Panc1 (cell line): ENCODE measurements around the gene TRIM15. TPM values are rescaled to one million over a fixed set of nuclear protein-coding genes. Genes with fewer than 3 reads are reported as not detected.

Experiments
- ATAC-seq: fragments of 200-7000 bp; cut with Tn5 transposase; 2 replicates; pipeline ENCODE4 v1.9.1; 2020; ENCODE audit warnings: mild to moderate bottlenecking, moderate library complexity
- BruUV-seq: library from RNA; stranded (reverse); fragments of 400-500 nt; replicated peaks from 2 replicates; lab custom pipeline; 2021; lab: Mats Ljungman, UMichigan
- CTCF ChIA-PET: fragments of 300-600 bp; sonication (Branson Sonifier 250); formaldehyde crosslinking; loops from one replicate; lab custom pipeline; 2022; ENCODE audit warnings: antibody characterized with exemption; lab: Charles Lee
- POLR2A ChIA-PET: fragments of 300-600 bp; sonication (Branson Sonifier 250); formaldehyde crosslinking; loops from one replicate; lab custom pipeline; 2022; ENCODE audit warnings: antibody characterized with exemption; lab: Charles Lee
- DNase-seq: peaks from one replicate; pipeline ENCODE4 v3.0.0-alpha.2; 2010; ENCODE audit warnings: low read depth, low spot score
- H3K27ac ChIP-seq: 2 replicates; pipeline ENCODE4 v1.5.1; 2011; ENCODE audit warnings: mild to moderate bottlenecking, low read length, inconsistent platforms
- H3K27me3 ChIP-seq: fragments of 200-500 bp; sonication (Bioruptor generic); 2 replicates; pipeline ENCODE4 v1.6.0; 2014; ENCODE audit warnings: low read length, inconsistent platforms; ENCODE audit not compliant: control insufficient read depth, insufficient read depth
- H3K36me3 ChIP-seq: fragments of 200-500 bp; sonication (Bioruptor generic); 2 replicates; pipeline ENCODE4 v1.5.1; 2014; ENCODE audit warnings: inconsistent platforms, mild to moderate bottlenecking, low read length, moderate library complexity; ENCODE audit not compliant: control insufficient read depth, insufficient read depth
- H3K4me1 ChIP-seq: 2 replicates; pipeline ENCODE4 v1.5.1; 2011; ENCODE audit warnings: inconsistent platforms, mild to moderate bottlenecking, low read length, moderate library complexity; ENCODE audit not compliant: control insufficient read depth, insufficient read depth
- H3K4me3 ChIP-seq, 2 experiments: 2 replicates each; pipeline ENCODE4 v1.5.1; 2011 to 2012; ENCODE audit warnings: low read depth in 2 of 2, low read length in 2 of 2, mild to moderate bottlenecking in 2 of 2, inconsistent platforms in 1 of 2, moderate library complexity in 1 of 2
- H3K9me3 ChIP-seq: fragments of 200-500 bp; sonication (Bioruptor generic); 2 replicates; pipeline ENCODE4 v1.5.1; 2014; ENCODE audit warnings: low read depth, mild to moderate bottlenecking, inconsistent platforms, low read length, moderate library complexity; ENCODE audit not compliant: control insufficient read depth, insufficient read depth
- POLR2AphosphoS5 ChIP-seq: IDR thresholded peaks from 2 replicates; pipeline ENCODE4 v1.6.1; 2012; ENCODE audit warnings: mild to moderate bottlenecking, low read depth, low read length, moderate library complexity
- SIN3A ChIP-seq: IDR thresholded peaks from 2 replicates; pipeline ENCODE4 v1.6.1; 2012; ENCODE audit warnings: low read depth, mild to moderate bottlenecking, low read length, moderate library complexity, borderline replicate concordance; ENCODE audit not compliant: insufficient read depth
- TCF7L2 ChIP-seq: IDR thresholded peaks from 2 replicates; pipeline ENCODE4 v1.6.1; 2011; ENCODE audit warnings: mild to moderate bottlenecking, low read depth, low read length, inconsistent platforms
- in situ Hi-C: cut with HindIII; loops from 2 replicates; pipeline ENCODE4 v1.10.0; 2016; ENCODE audit warnings: low sequenced_read_pairs, low pct_unique_long_range_greater_than_20kb
- intact Hi-C: fragments of 100-400 bp; cut with micrococcal nuclease; formaldehyde crosslinking; loops from one replicate; pipeline ENCODE4 v1.10.0; 2022; ENCODE audit not compliant: unreplicated experiment
- total RNA-seq: library from RNA; stranded (reverse); gene quantifications from one replicate; pipeline ENCODE4 v1.2.1, GENCODE V29; 2021; ENCODE audit not compliant: unreplicated experiment
- TF ChIP-seq, protein P1 (sequence below): fragments of 450-650 bp; IDR thresholded peaks from 2 replicates; pipeline ENCODE4 v1.5.1; 2017; ENCODE audit warnings: mild to moderate bottlenecking
- TF ChIP-seq, protein P2 (sequence below), 2 experiments: IDR thresholded peaks; 2 replicates each; pipeline ENCODE4 v1.6.1; 2011 to 2012; ENCODE audit warnings: low read depth in 2 of 2, control low read depth in 1 of 2, low read length in 1 of 2, mild to moderate bottlenecking in 1 of 2, moderate library complexity in 1 of 2; ENCODE audit not compliant: insufficient read depth in 1 of 2

Gene TRIM15
- total RNA-seq, 1 experiment from 2014 or later: 0.13 TPM

- Histone ChIP-seq H3K36me3 (peaks cover 8% of the 10 kb centered on the region; the same call in 1 of the 2 replicates), H3K27ac (no peak overlapping the region), H3K4me1 (no peaks in the 10 kb centered on the region), H3K27me3 (no peaks in the 10 kb centered on the region), H3K9me3 (no peaks in the 10 kb centered on the region), H3K4me3 (no peak overlapping the region)
- ATAC-seq: peak; percentile 36; the same call in 1 of the 2 replicates
- ChIA-PET CTCF (no interaction called here), POLR2A (no interaction called here)
- in situ Hi-C loops (no loop called here), intact Hi-C loops (no loop called here)
- BruUV-seq: no TSS peak
- no peak for TF ChIP-seq SIN3A
- DNase-seq: no peak
Observed at GRCh38 chr6:30194797-30195690, 31.7 kb downstream of the TRIM15 start.

- ATAC-seq: no peak
- no peak for DNase-seq
- no peaks in the 10 kb centered on the region for H3K4me1 ChIP-seq
- H3K27me3 ChIP-seq: no peaks in the 10 kb centered on the region
- no peaks in the 10 kb centered on the region for H3K9me3 ChIP-seq
- BruUV-seq: no TSS peak
- ChIA-PET POLR2A (no interaction called here), CTCF (interaction anchor here (0.7 kb wide), 1 partner anchor 8 kb away, joined by 3 read pairs; no protein-coding TSS in a partner anchor)
- in situ Hi-C loops: no loop called here
- H3K27ac ChIP-seq: no peak overlapping the region
- intact Hi-C loops: no loop called here
- no peak overlapping the region for H3K4me3 ChIP-seq
- TF ChIP-seq SIN3A (no peak), POLR2AphosphoS5 (no peak), TCF7L2 (no peak)
- TF ChIP-seq, protein P1, sequence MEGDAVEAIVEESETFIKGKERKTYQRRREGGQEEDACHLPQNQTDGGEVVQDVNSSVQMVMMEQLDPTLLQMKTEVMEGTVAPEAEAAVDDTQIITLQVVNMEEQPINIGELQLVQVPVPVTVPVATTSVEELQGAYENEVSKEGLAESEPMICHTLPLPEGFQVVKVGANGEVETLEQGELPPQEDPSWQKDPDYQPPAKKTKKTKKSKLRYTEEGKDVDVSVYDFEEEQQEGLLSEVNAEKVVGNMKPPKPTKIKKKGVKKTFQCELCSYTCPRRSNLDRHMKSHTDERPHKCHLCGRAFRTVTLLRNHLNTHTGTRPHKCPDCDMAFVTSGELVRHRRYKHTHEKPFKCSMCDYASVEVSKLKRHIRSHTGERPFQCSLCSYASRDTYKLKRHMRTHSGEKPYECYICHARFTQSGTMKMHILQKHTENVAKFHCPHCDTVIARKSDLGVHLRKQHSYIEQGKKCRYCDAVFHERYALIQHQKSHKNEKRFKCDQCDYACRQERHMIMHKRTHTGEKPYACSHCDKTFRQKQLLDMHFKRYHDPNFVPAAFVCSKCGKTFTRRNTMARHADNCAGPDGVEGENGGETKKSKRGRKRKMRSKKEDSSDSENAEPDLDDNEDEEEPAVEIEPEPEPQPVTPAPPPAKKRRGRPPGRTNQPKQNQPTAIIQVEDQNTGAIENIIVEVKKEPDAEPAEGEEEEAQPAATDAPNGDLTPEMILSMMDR: no peak
- TF ChIP-seq, protein P2, sequence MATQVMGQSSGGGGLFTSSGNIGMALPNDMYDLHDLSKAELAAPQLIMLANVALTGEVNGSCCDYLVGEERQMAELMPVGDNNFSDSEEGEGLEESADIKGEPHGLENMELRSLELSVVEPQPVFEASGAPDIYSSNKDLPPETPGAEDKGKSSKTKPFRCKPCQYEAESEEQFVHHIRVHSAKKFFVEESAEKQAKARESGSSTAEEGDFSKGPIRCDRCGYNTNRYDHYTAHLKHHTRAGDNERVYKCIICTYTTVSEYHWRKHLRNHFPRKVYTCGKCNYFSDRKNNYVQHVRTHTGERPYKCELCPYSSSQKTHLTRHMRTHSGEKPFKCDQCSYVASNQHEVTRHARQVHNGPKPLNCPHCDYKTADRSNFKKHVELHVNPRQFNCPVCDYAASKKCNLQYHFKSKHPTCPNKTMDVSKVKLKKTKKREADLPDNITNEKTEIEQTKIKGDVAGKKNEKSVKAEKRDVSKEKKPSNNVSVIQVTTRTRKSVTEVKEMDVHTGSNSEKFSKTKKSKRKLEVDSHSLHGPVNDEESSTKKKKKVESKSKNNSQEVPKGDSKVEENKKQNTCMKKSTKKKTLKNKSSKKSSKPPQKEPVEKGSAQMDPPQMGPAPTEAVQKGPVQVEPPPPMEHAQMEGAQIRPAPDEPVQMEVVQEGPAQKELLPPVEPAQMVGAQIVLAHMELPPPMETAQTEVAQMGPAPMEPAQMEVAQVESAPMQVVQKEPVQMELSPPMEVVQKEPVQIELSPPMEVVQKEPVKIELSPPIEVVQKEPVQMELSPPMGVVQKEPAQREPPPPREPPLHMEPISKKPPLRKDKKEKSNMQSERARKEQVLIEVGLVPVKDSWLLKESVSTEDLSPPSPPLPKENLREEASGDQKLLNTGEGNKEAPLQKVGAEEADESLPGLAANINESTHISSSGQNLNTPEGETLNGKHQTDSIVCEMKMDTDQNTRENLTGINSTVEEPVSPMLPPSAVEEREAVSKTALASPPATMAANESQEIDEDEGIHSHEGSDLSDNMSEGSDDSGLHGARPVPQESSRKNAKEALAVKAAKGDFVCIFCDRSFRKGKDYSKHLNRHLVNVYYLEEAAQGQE (IDR thresholded peaks at IDR 0.05; ENCODE audit: insufficient read depth in 1 of 2, low read depth in 2 of 2, low read length in 1 of 2): no peak
- H3K36me3 ChIP-seq: peaks cover 13% of the 10 kb centered on the region; the same call in 1 of the 2 replicates
Observed at GRCh38 chr6:30195951-30196350, 32.6 kb downstream of the TRIM15 start.
